MV-4-11 (cell line): ENCODE measurements around the gene UPK3B.
"Not testable (repeated sequence)": the region's sequence is repeated elsewhere in the genome, so short reads cannot be mapped to it uniquely, and the experiment has no call there.

ENCODE experiments used
- DNase-seq: peaks from one replicate; lab custom pipeline; 2025; lab: John Stamatoyannopoulos, UW

Gene UPK3B

GRCh38 chr7:76509931-76510877, at the start of gene UPK3B:
Gene UPK3B (plus strand): TSS chr7:76510552. CDS start chr7:76510653, 101 bp downstream.
- DNase-seq = no peak

- DNase-seq = not testable (repeated sequence)
Observed at GRCh38 chr7:76460767-76461166, 49.6 kb upstream of the UPK3B start.

GRCh38 chr7:76461464-76462101, 48.8 kb upstream of the UPK3B start, which contains the start of gene DTX2:
Gene DTX2 (plus strand): TSS chr7:76461709. CDS start chr7:76480510, 18,801 bp downstream.
- not testable (repeated sequence) for DNase-seq

- not testable (repeated sequence) for DNase-seq
Observed at GRCh38 chr7:76462271-76462882, 48.0 kb upstream of the UPK3B start.

- not testable (repeated sequence) for DNase-seq
Observed at GRCh38 chr7:76464959-76465358, 45.4 kb upstream of the UPK3B start.

- DNase-seq = not testable (repeated sequence)
Observed at GRCh38 chr7:76465950-76466349, 44.4 kb upstream of the UPK3B start.

GRCh38 chr7:76467743-76468404, 42.5 kb upstream of the UPK3B start:
- not testable (repeated sequence) for DNase-seq

- peak; percentile 7 for DNase-seq
Observed at GRCh38 chr7:76471556-76472221, 38.7 kb upstream of the UPK3B start.

- DNase-seq = not testable (repeated sequence)
Observed at GRCh38 chr7:76473097-76473496, 37.3 kb upstream of the UPK3B start.

GRCh38 chr7:76476280-76476679, 34.1 kb upstream of the UPK3B start:
- not testable (repeated sequence) for DNase-seq

- DNase-seq = not testable (repeated sequence)
Observed at GRCh38 chr7:76476742-76477474, 33.4 kb upstream of the UPK3B start.

GRCh38 chr7:76479628-76480027, 30.7 kb upstream of the UPK3B start:
- peak; percentile 10 for DNase-seq

- not testable (repeated sequence) for DNase-seq
Observed at GRCh38 chr7:76480403-76481253, 29.7 kb upstream of the UPK3B start.

- DNase-seq = not testable (repeated sequence)
Observed at GRCh38 chr7:76482660-76483059, 27.7 kb upstream of the UPK3B start.

- DNase-seq = not testable (repeated sequence)
Observed at GRCh38 chr7:76483081-76483480, 27.3 kb upstream of the UPK3B start.

GRCh38 chr7:76484456-76484855, 25.9 kb upstream of the UPK3B start:
- DNase-seq = not testable (repeated sequence)

GRCh38 chr7:76485822-76486610, 24.3 kb upstream of the UPK3B start:
- not testable (repeated sequence) for DNase-seq

GRCh38 chr7:76486618-76487017, 23.7 kb upstream of the UPK3B start:
- not testable (repeated sequence) for DNase-seq

- DNase-seq = peak; percentile 80
Observed at GRCh38 chr7:76487969-76488368, 22.4 kb upstream of the UPK3B start.
